ENCODE data around the gene PALM3. TPM values are rescaled to one million over a fixed set of nuclear protein-coding genes. Genes with fewer than 3 reads are reported as not detected.

The PALM3 gene, protein sequence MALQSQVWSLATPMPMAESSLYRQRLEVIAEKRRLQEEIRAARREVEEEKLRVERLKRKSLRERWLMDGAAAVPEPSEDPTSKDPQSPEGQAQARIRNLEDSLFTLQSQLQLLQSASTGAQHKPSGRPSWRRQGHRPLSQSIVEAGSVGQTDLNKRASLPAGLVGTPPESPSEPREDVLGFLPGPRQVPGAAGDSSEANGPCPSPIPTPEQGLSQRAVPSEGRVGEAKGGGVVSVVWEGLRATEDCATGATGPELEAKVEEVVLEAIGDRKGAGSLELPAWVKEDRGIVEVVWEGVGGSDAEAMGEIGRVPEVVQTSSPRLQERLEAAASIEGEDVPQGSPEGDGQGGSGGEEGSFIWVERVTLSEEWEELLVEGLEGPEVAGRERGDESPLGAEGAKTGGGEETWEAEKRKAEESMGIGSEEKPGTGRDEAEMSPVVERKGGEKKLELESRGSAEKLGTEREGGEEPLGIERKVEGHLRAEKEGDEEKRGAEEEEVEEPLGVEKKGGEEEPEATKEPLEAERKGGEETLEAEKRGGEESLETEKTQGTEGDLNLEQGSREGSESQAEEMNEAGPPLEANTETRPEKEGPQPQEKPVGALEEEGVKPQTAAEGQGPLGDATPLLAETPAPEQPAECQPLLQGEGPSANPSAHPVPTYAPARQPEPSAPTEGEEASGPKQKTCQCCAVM
- total RNA-seq, result under 0.01 TPM in 1 of 2 replicates, not detected in the other

DNA sequence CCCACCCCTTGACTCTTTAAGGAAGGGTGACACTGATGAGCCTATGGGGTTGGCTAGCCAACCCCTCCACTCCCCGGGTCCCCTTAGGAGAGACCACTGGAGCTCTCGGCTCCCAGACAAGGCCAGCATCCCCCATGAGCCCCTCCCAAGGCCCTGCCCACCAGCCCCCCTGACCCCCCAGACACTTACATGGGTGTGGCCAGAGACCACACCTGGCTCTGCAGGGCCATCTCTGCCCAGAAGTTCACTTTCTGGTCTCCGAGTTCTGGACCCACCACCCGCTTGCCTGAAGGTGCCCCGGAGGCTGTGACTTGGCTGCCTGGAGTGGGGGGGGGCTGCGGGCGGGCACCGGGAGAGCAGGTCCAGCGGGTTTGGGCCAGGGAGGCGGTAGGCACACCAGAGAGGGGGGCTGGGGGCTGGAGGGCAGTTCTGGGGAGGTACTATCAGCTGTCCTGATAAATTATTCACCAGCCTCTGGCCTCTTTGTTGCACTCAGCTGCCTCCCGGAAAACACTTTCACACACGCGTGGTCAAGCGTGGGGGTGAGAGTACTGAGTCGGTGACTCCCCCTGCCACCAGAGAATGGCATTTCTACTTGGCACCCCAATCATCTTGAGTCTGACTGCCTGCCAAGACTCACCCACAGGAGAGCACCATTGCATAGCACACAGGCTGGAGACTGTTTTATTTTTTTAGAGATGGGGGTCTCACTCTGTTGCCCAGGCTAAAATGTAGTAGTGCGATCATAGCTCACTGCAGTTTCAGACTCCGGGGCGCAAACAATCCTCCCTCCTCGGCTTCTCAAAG lies at the start of gene PALM3:
Gene PALM3 (minus strand): TSS at position 326 of the 807 bp plus-strand sequence. CDS start 96 bp downstream, at position 230.
- TF ChIP-seq, protein P1, sequence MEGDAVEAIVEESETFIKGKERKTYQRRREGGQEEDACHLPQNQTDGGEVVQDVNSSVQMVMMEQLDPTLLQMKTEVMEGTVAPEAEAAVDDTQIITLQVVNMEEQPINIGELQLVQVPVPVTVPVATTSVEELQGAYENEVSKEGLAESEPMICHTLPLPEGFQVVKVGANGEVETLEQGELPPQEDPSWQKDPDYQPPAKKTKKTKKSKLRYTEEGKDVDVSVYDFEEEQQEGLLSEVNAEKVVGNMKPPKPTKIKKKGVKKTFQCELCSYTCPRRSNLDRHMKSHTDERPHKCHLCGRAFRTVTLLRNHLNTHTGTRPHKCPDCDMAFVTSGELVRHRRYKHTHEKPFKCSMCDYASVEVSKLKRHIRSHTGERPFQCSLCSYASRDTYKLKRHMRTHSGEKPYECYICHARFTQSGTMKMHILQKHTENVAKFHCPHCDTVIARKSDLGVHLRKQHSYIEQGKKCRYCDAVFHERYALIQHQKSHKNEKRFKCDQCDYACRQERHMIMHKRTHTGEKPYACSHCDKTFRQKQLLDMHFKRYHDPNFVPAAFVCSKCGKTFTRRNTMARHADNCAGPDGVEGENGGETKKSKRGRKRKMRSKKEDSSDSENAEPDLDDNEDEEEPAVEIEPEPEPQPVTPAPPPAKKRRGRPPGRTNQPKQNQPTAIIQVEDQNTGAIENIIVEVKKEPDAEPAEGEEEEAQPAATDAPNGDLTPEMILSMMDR (IDR thresholded peaks at IDR 0.05; ENCODE audit: insufficient read depth, low read depth, low read length), result no peak
- H3K4me3 ChIP-seq (ENCODE audit: low read depth, low read length), result no peak within 1 kb of the TSS
- no peak for DNase-seq (ENCODE audit: low read depth)

DNA sequence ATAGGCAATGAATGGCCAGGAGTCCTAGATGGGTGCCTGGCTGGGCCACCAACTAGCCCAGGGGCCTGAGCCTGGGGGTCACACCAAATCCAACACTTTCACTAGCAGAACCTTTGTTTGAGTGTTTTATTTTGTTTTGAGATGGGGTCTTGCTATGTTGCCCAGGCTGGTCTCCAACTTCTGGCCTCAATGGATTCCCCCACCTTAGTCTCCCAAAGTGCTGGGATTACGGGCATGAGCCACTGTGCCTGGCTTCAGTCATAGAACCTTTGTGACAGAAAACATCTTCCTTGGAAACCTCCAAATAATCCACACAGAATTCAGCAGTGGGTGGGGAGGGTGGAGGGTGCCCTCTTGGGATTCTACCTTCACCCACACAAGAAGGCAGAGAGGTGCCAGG lies 49.6 kb upstream of the PALM3 start:
- TF ChIP-seq, protein P1 (IDR thresholded peaks at IDR 0.05; ENCODE audit: insufficient read depth, low read depth, low read length), result no peak
- DNase-seq (ENCODE audit: low read depth), result no peak
- H3K4me3 ChIP-seq (ENCODE audit: low read depth, low read length), result no peak overlapping the region

DNA sequence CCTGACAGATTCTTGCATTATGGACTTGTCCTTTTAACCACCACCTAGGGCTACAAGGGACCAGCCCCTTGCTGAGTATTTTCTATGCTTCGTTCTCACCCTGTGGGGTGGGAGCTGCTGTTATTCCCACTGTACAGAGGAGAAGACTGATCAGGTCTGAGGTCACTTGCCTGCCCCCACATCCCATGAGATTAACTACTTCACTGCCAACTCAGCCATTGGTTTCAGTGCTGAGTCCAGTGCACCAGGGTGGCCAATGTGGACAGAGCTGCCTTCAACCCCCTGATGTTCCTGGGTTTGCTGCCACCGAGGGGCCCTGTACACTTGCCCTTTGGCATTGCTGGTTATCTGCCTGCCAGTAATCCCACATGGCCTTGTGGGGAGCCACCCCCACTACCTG lies 48.8 kb upstream of the PALM3 start:
- no peak overlapping the region for H3K4me3 ChIP-seq (ENCODE audit: low read depth, low read length)
- TF ChIP-seq, protein P1 (IDR thresholded peaks at IDR 0.05; ENCODE audit: insufficient read depth, low read depth, low read length), result no peak
- DNase-seq (ENCODE audit: low read depth), result no peak

DNA sequence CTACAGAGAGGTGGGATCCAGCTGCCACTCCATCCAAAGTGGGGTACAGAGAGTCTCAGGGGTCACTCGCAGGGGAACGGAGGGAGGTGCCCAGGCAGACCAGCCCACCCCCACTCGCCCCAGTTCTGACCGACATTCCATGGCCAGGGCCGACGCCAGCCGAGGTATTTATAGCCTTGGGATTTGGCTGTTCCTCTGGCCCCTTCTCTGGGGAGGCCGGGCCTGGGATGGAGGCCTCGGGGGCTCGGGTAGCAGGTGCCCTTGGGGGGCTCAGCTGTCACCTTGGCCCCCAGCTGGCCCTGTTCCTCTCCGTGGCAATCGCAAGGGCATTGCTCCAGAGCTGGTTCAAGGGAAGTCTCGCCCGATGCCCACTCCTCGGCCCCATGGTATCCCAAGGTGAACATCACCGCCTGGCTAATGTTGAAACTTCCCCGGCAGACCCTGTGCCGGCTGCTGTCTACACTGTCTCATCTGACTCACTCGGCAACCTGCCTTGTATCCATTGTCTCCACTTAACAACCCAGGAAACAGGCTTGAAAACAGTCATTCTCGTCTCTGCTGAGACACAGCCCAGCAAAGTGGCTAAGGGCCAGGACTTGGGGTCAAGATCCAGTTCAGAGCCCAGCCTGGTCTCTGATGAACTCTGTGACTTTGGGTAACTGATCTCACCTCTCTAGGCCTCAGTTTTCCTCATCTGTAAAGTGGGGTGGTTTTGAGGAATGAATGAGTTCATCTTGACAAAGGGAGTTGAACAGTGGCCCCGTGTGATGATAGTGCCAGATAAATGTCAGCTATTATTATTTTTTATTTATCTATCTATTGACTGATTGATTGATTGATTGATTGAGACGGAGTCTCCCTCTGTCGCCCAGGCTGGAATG lies 45.9 kb upstream of the PALM3 start:
- H3K4me3 ChIP-seq (ENCODE audit: low read depth, low read length), result no peak overlapping the region
- TF ChIP-seq, protein P1 (IDR thresholded peaks at IDR 0.05; ENCODE audit: insufficient read depth, low read depth, low read length), result no peak
- DNase-seq (ENCODE audit: low read depth), result no peak

DNA sequence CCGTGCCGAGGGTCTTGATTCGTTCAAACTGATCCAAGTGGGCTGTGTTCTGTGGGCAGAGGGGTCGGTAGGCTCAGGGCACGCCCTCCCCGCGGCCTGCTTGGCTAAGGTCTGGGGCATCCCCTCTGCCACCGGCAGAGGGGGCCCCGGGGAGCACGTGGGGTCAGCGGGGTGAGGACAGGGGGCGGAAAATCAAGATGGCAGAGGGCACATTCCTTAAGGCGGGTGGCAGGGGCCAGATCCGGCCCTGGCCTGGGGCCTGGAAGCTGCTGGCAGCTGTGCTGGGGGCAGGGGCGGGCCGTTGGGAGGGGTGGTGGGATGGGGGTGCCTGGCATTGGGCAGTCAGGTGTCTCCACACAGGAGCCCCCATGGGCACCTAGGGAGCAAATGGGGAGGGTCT lies 45.0 kb upstream of the PALM3 start:
- TF ChIP-seq, protein P1 (IDR thresholded peaks at IDR 0.05; ENCODE audit: insufficient read depth, low read depth, low read length), result no peak
- H3K4me3 ChIP-seq (ENCODE audit: low read depth, low read length), result no peak overlapping the region
- no peak for DNase-seq (ENCODE audit: low read depth)

DNA sequence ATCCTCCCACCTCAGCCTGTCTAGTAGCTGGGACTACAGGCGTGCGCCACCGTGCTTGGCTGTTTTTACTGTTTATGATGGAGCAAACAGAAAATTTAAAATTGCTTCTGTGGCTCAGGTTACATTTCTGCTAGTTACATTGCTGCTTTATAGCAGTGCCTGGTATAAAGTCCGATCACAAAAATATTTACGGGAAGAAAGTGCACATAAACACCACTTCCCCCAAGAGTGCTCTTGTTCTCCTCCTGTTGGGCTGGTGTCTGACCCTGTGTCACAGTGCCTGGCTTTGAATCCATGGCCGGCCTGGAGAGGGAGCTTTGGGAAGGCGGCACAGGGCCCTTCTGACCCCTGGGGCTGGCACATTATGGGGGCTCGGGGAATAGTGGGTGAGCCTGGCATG lies 43.8 kb upstream of the PALM3 start:
- TF ChIP-seq, protein P1 (IDR thresholded peaks at IDR 0.05; ENCODE audit: insufficient read depth, low read depth, low read length), result no peak
- H3K4me3 ChIP-seq (ENCODE audit: low read depth, low read length), result no peak overlapping the region
- DNase-seq (ENCODE audit: low read depth), result no peak

Data from fibroblast of villous mesenchyme (primary cell).